Renal cortical epithelial cell (primary cell): ENCODE results near the gene SLC12A4. TPM values are rescaled to one million over a fixed set of nuclear protein-coding genes. Genes with fewer than 3 reads are reported as not detected.
"Not testable (repeated sequence)": the region's sequence is repeated elsewhere in the genome, so short reads cannot be mapped to it uniquely, and the experiment has no call there.

Source experiments
- DNase-seq: peaks from one replicate; pipeline ENCODE4 v3.0.0-alpha.2; 2011; ENCODE audit warnings: low read depth
- total RNA-seq: library from RNA; depleted of rRNA; stranded (reverse); fragments of >200 nt; gene quantifications from 2 replicates; pipeline ENCODE4 v1.2.3, GENCODE V29; 2014

SLC12A4 gene
- total RNA-seq, 1 donor from 2014 or later: 104 TPM

DNA sequence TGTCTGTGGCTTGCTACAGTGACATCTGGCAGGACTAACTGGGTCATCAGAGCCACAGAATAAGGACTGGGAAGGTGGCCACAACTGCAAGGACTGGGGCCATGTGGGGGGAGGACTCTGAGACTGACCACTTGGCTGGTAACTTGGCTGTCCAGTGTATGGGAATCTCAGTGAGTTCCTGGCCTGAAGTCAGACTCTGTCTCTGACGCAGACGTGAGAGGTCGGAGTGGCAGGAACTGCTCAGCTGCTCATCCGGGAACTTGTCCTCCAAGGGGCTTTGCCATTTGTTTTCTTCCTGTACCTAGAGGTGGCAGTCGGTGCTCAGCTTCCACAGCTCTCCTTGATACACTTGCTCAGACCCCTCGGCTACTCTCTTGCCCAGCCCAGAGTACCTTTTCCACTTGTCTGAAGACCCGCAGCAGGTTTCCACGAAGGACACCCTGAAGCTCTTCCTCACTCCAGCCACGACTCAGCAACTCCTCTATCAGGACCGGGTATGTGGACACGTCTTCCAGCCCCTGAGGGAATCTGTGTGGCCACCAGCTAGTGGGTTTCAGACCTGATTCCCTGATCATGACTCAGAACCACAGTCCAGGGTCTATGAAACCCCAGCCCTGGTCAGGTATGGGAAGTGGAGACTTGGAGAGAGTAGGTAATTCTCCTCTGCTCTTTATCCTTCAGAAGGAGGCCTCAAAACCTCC, 19.2 kb upstream of the SLC12A4 start:
- DNase-seq: peak; percentile 19

- no peak for DNase-seq
Observed at GRCh38 chr16:67986949-67987348, 18.5 kb upstream of the SLC12A4 start.

GRCh38 chr16:67982011-67982696, 13.7 kb upstream of the SLC12A4 start:
- no peak for DNase-seq

DNA sequence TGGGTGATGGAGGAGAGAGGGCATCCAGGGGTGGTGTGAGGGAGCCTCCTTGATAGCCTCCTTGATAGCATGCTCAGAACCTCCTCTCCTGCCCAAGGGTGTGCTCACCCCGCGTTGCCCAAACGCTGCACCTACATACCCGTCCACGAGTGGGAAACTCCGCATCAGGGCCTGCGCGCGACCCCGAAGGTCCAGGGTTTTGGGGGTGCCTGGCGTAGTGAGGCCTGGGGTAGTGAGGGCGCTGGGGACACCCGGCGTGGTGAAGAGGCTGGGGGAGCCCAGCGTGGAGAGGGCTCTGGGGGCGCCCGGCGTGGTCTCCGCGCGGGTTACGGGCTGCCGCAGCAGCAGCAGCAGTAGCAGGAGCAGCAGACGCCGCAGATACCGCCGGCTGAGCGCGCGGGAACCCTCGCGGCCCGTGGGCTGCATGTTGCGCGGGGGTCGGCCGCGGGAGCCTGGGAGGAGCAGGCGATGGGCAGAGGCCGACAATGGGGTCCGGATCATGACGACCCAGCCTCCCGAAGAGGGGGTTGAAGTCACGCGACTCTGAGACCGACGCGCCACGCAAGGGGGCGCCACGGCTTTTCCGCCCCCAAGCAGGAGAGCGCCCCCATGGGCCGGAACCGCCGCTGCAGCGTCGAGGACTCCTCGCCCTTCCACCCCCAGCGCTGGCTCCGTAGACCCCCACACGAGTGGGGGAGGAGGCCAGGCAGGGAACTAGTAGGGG, 11.7 kb upstream of the SLC12A4 start, which contains the start of gene DPEP3:
Gene DPEP3, minus strand, starts transcription at position 545 of the 724 bp plus-strand sequence. Its CDS starts 119 bp downstream, at position 426.
- DNase-seq: no peak

DNA sequence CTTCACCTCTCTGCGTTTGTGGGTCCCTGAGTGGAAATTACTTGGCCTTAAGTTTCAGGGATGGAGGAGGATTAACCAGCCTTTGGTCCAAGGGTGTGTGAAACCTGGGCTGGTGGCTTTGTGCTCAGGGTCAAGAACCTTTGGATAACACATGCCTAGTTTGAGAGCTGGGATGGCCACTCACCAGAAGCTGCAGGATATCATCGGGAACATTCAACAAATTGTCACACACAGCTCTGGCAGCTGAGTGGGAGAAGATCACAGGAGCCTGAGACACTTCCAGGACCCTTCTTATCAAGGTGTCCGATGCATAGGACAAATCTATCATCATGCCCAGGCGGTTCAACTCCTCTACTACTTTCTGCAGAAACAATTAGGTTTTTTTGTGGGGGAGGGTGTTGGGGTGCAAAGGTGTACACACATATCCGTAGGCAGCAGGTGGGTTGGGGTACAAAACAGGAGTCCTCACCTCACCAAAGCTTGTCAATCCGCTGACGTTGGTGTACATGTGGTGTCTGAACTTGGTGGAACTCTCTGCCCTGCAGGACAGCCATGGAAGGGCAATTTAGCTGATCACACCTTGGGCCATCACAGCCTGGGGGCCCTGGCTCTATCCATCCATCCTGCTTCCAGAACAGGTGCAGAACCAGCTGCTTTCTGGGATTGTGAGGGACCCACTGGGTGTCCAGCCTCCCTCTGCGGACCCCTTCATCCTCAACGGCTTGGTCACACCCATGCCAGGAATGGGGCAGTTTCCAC, 9.2 kb upstream of the SLC12A4 start:
- no peak for DNase-seq

DNA sequence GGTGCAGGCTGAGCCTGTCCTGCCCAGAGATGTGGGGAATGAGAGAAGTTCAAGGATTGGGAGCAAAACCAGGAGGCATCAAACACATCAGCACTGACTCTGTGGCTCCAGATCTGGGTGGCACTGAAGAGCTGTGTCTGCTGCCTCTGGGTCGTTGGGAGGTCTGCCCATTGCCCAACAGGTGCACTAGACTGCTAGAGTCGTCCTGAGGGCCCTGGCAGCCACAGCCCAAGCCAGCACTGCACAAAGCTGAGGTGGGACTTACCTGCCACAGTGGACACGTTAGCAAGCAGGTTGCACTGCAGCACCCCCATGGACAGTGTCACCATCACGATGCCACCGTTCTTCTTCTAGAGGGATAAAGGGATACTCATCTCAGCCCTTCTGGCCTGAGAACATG, 8.6 kb upstream of the SLC12A4 start:
- DNase-seq: no peak

DNA sequence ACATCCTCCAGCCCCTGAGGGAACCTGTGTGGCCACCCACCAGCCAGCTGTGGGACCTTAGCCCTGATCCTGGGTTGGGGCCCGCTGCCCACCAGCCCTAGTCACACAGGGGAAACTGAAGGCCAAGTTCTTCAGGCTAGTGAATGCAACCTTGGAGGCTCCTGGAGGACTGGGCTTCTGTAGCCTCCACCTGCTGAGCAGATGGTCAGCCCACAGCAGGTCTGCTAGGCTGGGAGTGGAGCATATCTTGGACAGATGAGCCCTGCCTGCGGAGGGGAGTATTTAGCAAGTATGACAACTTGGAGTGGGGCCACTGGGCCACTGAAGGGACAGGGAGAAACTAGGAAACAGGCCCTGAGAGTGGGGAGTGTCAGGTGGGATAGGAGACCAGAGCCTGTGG, 7.8 kb upstream of the SLC12A4 start:
- DNase-seq: no peak

GRCh38 chr16:67975321-67976105, 7.1 kb upstream of the SLC12A4 start:
- no peak for DNase-seq

- DNase-seq: not testable (repeated sequence)
Observed at GRCh38 chr16:67972285-67972684, 3.8 kb upstream of the SLC12A4 start.

DNA sequence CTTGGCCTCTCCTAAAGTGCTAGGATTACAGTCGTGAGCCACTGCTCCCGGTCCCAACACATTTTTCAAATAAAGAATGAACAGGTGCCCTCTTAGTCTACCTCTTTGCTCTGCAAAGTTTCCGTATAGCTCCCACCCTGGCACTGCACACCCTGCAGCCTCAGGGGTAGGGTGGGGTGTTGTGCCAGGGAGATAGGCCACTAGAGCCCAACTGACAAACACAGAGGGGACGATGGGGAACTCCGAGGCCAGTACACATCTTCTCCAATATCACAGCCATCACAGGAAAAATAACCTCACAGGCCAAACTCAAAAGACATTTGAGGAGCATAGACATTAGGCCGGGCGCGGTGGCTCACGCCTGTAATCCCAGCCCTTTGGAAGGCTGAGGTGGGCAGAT, 2.7 kb upstream of the SLC12A4 start:
- no peak for DNase-seq

GRCh38 chr16:67969254-67970039, 1.0 kb upstream of the SLC12A4 start:
- peak; percentile 13 for DNase-seq

- DNase-seq: no peak
Observed at GRCh38 chr16:67967958-67968399, 458 bp downstream of the SLC12A4 start.

- DNase-seq: peak; percentile 13
Observed at GRCh38 chr16:67967183-67967957, 1.1 kb downstream of the SLC12A4 start.

- DNase-seq: peak; percentile 16
Observed at GRCh38 chr16:67966549-67967182, 1.8 kb downstream of the SLC12A4 start.

- DNase-seq: peak; percentile 13
Observed at GRCh38 chr16:67965668-67966548, 2.5 kb downstream of the SLC12A4 start.

DNA sequence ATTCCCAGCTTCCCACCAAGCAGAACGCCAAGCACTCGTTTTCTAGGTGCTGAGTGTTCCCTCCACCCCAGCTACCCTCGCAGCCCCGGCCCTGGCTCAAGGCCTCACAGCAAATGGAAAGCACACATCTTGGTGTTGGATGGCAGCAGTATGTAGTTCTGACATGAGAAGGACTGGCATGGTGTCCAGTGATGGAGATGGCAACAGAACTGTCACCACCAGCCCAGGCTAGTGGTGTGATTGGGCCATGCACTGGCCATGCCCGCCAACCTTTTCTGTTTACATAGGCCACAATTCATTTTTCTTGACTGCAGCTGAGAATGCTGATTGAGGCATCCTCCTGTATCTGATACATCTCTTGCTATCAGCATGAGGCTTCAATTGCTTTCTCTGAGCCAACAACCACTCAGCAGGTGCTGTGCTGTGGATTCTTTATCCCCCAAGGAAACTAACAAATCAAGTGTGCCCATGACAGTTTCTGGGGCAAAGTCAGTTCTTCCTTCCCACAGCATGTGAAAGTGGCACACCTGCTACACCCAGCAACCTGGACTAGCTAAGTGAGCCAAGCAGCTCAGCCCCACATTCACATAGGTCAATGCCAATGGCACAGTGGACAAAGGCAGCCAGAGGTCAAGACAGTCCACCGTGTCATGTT, 3.8 kb downstream of the SLC12A4 start:
- DNase-seq: no peak

- DNase-seq: no peak
Observed at GRCh38 chr16:67963662-67964321, 4.6 kb downstream of the SLC12A4 start.
